SK-N-SH (cell line): Measurements from ENCODE around the gene CIT. TPM values are rescaled to one million over a fixed set of nuclear protein-coding genes. Genes with fewer than 3 reads are reported as not detected.

ENCODE experiments used
- CTCF ChIA-PET: fragments of 300-600, 350-600 bp; formaldehyde crosslinking; extraction: SDS; loops from one replicate; lab custom pipeline; 2021; lab: Yijun Ruan, JAX
- POLR2A ChIA-PET: fragments of 350-600 bp; sonication (Branson Sonifier 250); formaldehyde crosslinking; extraction: SDS; loops from one replicate; lab custom pipeline; 2020; ENCODE audit warnings: antibody characterized with exemption, inconsistent platforms; lab: Yijun Ruan, JAX
- DNase-seq: peaks from one replicate; pipeline ENCODE4 v3.0.0; 2012
- H2AFZ ChIP-seq: fragments of 200-600 bp; sonication (generic); 2 replicates; pipeline ENCODE4 v1.8.1; 2016; ENCODE audit warnings: antibody characterized with exemption, mild to moderate bottlenecking, low read depth
- H3F3A ChIP-seq: fragments of 200-600 bp; sonication (generic); replicated peaks from 2 replicates; pipeline ENCODE3; 2016; ENCODE audit warnings: antibody characterized with exemption, mild to moderate bottlenecking; ENCODE audit not compliant: insufficient read depth
- H3K27ac ChIP-seq, 2 experiments: fragments of 200-500 bp in 1 of 2; fragments of 200-600 bp in 1 of 2; sonication (Bioruptor generic) in 1 of 2; sonication (generic), shearing (Covaris generic) in 1 of 2; 2 replicates each; pipeline versions ENCODE4 v1.5.1 to v1.6.1; 2014 to 2016; ENCODE audit warnings: low read depth in 2 of 2, inconsistent platforms in 1 of 2, low read length in 1 of 2, mild to moderate bottlenecking in 1 of 2, mixed read lengths in 1 of 2
- H3K27me3 ChIP-seq: fragments of 200-600 bp; sonication (generic), shearing (Covaris generic); 2 replicates; pipeline ENCODE4 v1.6.1; 2016; ENCODE audit warnings: mixed run types; ENCODE audit not compliant: insufficient read depth
- H3K36me3 ChIP-seq, 2 experiments: fragments of 200-500 bp in 1 of 2; fragments of 200-600 bp in 1 of 2; sonication (Bioruptor generic) in 1 of 2; sonication (generic) in 1 of 2; replicated peaks in 1 of 2; 2 replicates each; pipeline versions ENCODE3 to v1.5.1; 2014 to 2016; ENCODE audit warnings: low read length in 1 of 2, mild to moderate bottlenecking in 1 of 2; ENCODE audit not compliant: insufficient read depth in 2 of 2, control insufficient read depth in 1 of 2
- H3K4me1 ChIP-seq, 2 experiments: fragments of 200-500 bp in 1 of 2; fragments of 200-600 bp in 1 of 2; sonication (Bioruptor generic) in 1 of 2; sonication (generic), shearing (Covaris generic) in 1 of 2; 2 replicates each; pipeline versions ENCODE4 v1.5.1 to v1.6.1; 2014 to 2016; ENCODE audit warnings: low read depth in 1 of 2, low read length in 1 of 2, mixed run types in 1 of 2; ENCODE audit not compliant: insufficient read depth in 2 of 2, control insufficient read depth in 1 of 2
- H3K4me2 ChIP-seq: fragments of 200-600 bp; sonication (generic), shearing (Covaris generic); 2 replicates; pipeline ENCODE4 v1.6.1; 2017; ENCODE audit warnings: mixed run types
- H3K4me3 ChIP-seq, 2 experiments: fragments of 200-500 bp in 1 of 2; fragments of 200-600 bp in 1 of 2; sonication (Bioruptor generic) in 1 of 2; sonication (generic), shearing (Covaris generic) in 1 of 2; 2 replicates each; pipeline versions ENCODE4 v1.5.1 to v1.8.1; 2014 to 2016; ENCODE audit warnings: low read depth in 2 of 2, inconsistent platforms in 1 of 2, low read length in 1 of 2, mild to moderate bottlenecking in 1 of 2, mixed read lengths in 1 of 2, moderate library complexity in 1 of 2
- H3K79me2 ChIP-seq: fragments of 200-600 bp; sonication (generic); 2 replicates; pipeline ENCODE4 v1.8.1; 2017; ENCODE audit warnings: mild to moderate bottlenecking; ENCODE audit not compliant: insufficient read depth
- H3K9ac ChIP-seq: fragments of 200-600 bp; sonication (generic); 2 replicates; pipeline ENCODE4 v1.6.1; 2017; ENCODE audit warnings: mixed run types
- H3K9me2 ChIP-seq: fragments of 200-600 bp; sonication (generic); 2 replicates; pipeline ENCODE4 v1.6.1; 2017; ENCODE audit warnings: mixed run types
- H3K9me3 ChIP-seq: fragments of 200-600 bp; sonication (generic); 2 replicates; pipeline ENCODE4 v1.6.1; 2017; ENCODE audit warnings: mixed run types, mild to moderate bottlenecking, moderate library complexity
- H4K20me1 ChIP-seq: fragments of 200-600 bp; sonication (generic); 2 replicates; pipeline ENCODE4 v1.6.1; 2017; ENCODE audit warnings: mild to moderate bottlenecking, mixed run types; ENCODE audit not compliant: insufficient read depth
- CHD2 ChIP-seq: fragments of 150-350 bp; IDR thresholded peaks from 2 replicates; pipeline ENCODE4 v1.6.1; 2018; ENCODE audit warnings: low read length; ENCODE audit not compliant: partially characterized antibody
- CTCF ChIP-seq: fragments of 200-600 bp; sonication (generic); IDR thresholded peaks from 2 replicates; pipeline ENCODE4 v1.6.1; 2017; ENCODE audit warnings: antibody characterized with exemption, mild to moderate bottlenecking, moderate library complexity
- ELF1 ChIP-seq: IDR thresholded peaks from 2 replicates; pipeline ENCODE4 v1.4.0; 2012
- EP300 ChIP-seq, 2 experiments: IDR thresholded peaks; 2 replicates each; pipeline versions ENCODE4 v1.4.0 to v1.6.1; 2012; ENCODE audit warnings: borderline replicate concordance in 1 of 2, low read depth in 1 of 2, low read length in 1 of 2
- EZH2phosphoT487 ChIP-seq: fragments of 200-600 bp; sonication (generic); IDR thresholded peaks from 2 replicates; pipeline ENCODE4 v1.6.1; 2017; ENCODE audit warnings: low read depth, mixed run types, mild to moderate bottlenecking, antibody characterized with exemption, moderate library complexity, borderline replicate concordance
- FOSL2 ChIP-seq: IDR thresholded peaks from 2 replicates; pipeline ENCODE4 v1.4.0; 2012; ENCODE audit warnings: low read depth, mild to moderate bottlenecking, moderate library complexity, borderline replicate concordance
- FOXJ3 ChIP-seq: sonication (generic); formaldehyde crosslinking; IDR thresholded peaks from 2 replicates; pipeline ENCODE4 v1.5.1; 2020; ENCODE audit warnings: mild to moderate bottlenecking, missing genetic modification reagents
- GABPA ChIP-seq: IDR thresholded peaks from 2 replicates; pipeline ENCODE4 v1.4.0; 2012; ENCODE audit warnings: low read depth, mild to moderate bottlenecking
- GATA2 ChIP-seq: sonication (generic); formaldehyde crosslinking; IDR thresholded peaks from 2 replicates; pipeline ENCODE4 v1.5.0; 2020; ENCODE audit warnings: mild to moderate bottlenecking, missing genetic modification reagents
- JUND ChIP-seq: IDR thresholded peaks from 2 replicates; pipeline ENCODE4 v1.4.0; 2012
- MAX ChIP-seq: IDR thresholded peaks from 2 replicates; pipeline ENCODE4 v1.4.0; 2012; ENCODE audit warnings: low read depth
- NFIC ChIP-seq: IDR thresholded peaks from 2 replicates; pipeline ENCODE4 v1.4.0; 2012; ENCODE audit warnings: borderline replicate concordance
- POLR2AphosphoS5 ChIP-seq: IDR thresholded peaks from 2 replicates; pipeline ENCODE4 v1.6.1; 2012; ENCODE audit warnings: low read depth, low read length
- RAD21 ChIP-seq: IDR thresholded peaks from 2 replicates; pipeline ENCODE4 v1.6.1; 2012; ENCODE audit warnings: mild to moderate bottlenecking, low read length
- RCOR1 ChIP-seq: fragments of 150-350 bp; IDR thresholded peaks from 2 replicates; pipeline ENCODE4 v1.6.1; 2017; ENCODE audit warnings: antibody characterized with exemption, low read length
- REST ChIP-seq: IDR thresholded peaks from 2 replicates; pipeline ENCODE4 v1.6.1; 2012; ENCODE audit warnings: mild to moderate bottlenecking, low read depth, low read length, moderate library complexity
- SMC3 ChIP-seq: IDR thresholded peaks from 2 replicates; pipeline ENCODE4 v1.6.1; 2012; ENCODE audit warnings: low read depth, low read length, improper control_type of control experiment
- TCF12 ChIP-seq: IDR thresholded peaks from 2 replicates; pipeline ENCODE4 v1.4.0; 2012
- USF2 ChIP-seq: fragments of 150-350 bp; IDR thresholded peaks from 2 replicates; pipeline ENCODE4 v1.6.1; 2017; ENCODE audit warnings: antibody characterized with exemption, low read length, low read depth, borderline replicate concordance
- YY1 ChIP-seq: IDR thresholded peaks from 2 replicates; pipeline ENCODE4 v1.4.0; 2012; ENCODE audit warnings: low read depth, mild to moderate bottlenecking
- ZBTB33 ChIP-seq: IDR thresholded peaks from 2 replicates; pipeline ENCODE4 v1.4.0; 2012; ENCODE audit warnings: low read depth, borderline replicate concordance
- WGBS: methylation state at CpG from one replicate; pipeline ENCODE4 v1.1.6; 2017; ENCODE audit warnings: low lambda C conversion rate; 5-methylcytosine and 5-hydroxymethylcytosine counted together
- polyA plus RNA-seq, 3 experiments: library from polyadenylated mRNA; depleted of rRNA; stranded (reverse); fragments of >200 nt; gene quantifications; 2 replicates each; pipeline ENCODE4 v1.2.3, GENCODE V29; 2012
- TF ChIP-seq, protein P1 (sequence below): IDR thresholded peaks from 2 replicates; pipeline ENCODE4 v1.4.0; 2012; ENCODE audit warnings: low read depth, borderline replicate concordance

The CIT gene
- 5.7 and 7.7 TPM in 2 replicates for polyA plus RNA-seq (2012; rRNA removed)
- polyA plus RNA-seq (2012; cell fraction: cytosol; rRNA removed), result 3.0 and 4.6 TPM in 2 replicates
- 17.8 and 19.8 TPM in 2 replicates for polyA plus RNA-seq (2012; cell fraction: nucleus; rRNA removed)

GRCh38 chr12:119876761-119877638, at the start of gene CIT:
CIT (minus strand) TSS chr12:119877320; CDS start chr12:119876168, 1,152 bp downstream.
- H3F3A ChIP-seq, result peaks cover 5% of the 10 kb centered on the region
- peak within 1 kb of the TSS; percentile 79; the same call in 1 of the 2 replicates for H3K9ac ChIP-seq
- no peaks in the 10 kb centered on the region for H3K9me2 ChIP-seq
- CTCF ChIA-PET, result no interaction called here
- H3K79me2 ChIP-seq, result peaks cover 40% of the 10 kb centered on the region
- peaks cover 0 to 7% of the 10 kb centered on the region in 2 experiments; a peak in 1 of 4 replicates for H3K4me1 ChIP-seq
- WGBS, result 2% methylated on average over 31 of the region's 56 CpGs
- H3K27ac ChIP-seq, result 0 out of 4 replicates have a peak within 1 kb of the TSS, but pooled peaks of 1 of the 2 experiments have one; percentile 29
- H4K20me1 ChIP-seq, result no peaks in the 10 kb centered on the region
- peak within 1 kb of the TSS; percentile 73 to 95 for H3K4me3 ChIP-seq
- no peaks in the 10 kb centered on the region for H3K9me3 ChIP-seq
- peak; percentile 96 for DNase-seq
- no peaks in the 10 kb centered on the region for H3K27me3 ChIP-seq
- H3K36me3 ChIP-seq, result peaks cover 0 to 7% of the 10 kb centered on the region in 2 experiments
- H2AFZ ChIP-seq, result peak within 1 kb of the TSS; percentile 98
- peak within 1 kb of the TSS; percentile 94 for H3K4me2 ChIP-seq
- POLR2A ChIA-PET, result interaction anchor here (0.6 to 1.0 kb wide), 3 partner anchors 10 to 399 kb away, joined by 3 read pairs; no protein-coding TSS in a partner anchor
- TF ChIP-seq GATA2, result no peak
- 0 out of 2 replicates have a peak, but pooled peaks have one; percentile 32 for TF ChIP-seq YY1
- no peak for TF ChIP-seq REST
- peak; percentile 19; the same call in 1 of the 2 replicates for TF ChIP-seq POLR2AphosphoS5
- no peak for TF ChIP-seq USF2
- 0 out of 2 replicates have a peak, but pooled peaks have one; percentile 69 for TF ChIP-seq MAX
- TF ChIP-seq FOXJ3, result no peak
- peak; percentile 24 for TF ChIP-seq CHD2
- no peak for TF ChIP-seq JUND
- no peak for TF ChIP-seq FOSL2
- TF ChIP-seq ELF1, result peak; percentile 16; the same call in 1 of the 2 replicates
- TF ChIP-seq EZH2phosphoT487, result no peak
- TF ChIP-seq ZBTB33, result no peak
- peak; percentile 9; the same call in 1 of the 2 replicates for TF ChIP-seq GABPA
- no peak for TF ChIP-seq SMC3
- TF ChIP-seq CTCF, result no peak
- no peak for TF ChIP-seq RAD21
- no peak for TF ChIP-seq TCF12
- TF ChIP-seq EP300 (IDR thresholded peaks at IDR 0.05; ENCODE audit: borderline replicate concordance in 1 of 2, low read depth in 1 of 2, low read length in 1 of 2), result no peak
- TF ChIP-seq RCOR1, result no peak
- TF ChIP-seq, protein P1, sequence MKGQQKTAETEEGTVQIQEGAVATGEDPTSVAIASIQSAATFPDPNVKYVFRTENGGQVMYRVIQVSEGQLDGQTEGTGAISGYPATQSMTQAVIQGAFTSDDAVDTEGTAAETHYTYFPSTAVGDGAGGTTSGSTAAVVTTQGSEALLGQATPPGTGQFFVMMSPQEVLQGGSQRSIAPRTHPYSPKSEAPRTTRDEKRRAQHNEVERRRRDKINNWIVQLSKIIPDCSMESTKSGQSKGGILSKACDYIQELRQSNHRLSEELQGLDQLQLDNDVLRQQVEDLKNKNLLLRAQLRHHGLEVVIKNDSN, result no peak
- TF ChIP-seq NFIC, result no peak
